Activated naive CD4-positive, alpha-beta T cell treated with anti-CD3 and anti-CD28 coated beads, Interleukin-2, amount 50 U/mL, for 16 hours (primary cell): ENCODE measurements around the gene PDIA2.
"Not testable (repeated sequence)": the region's sequence is repeated elsewhere in the genome, so short reads cannot be mapped to it uniquely, and the experiment has no call there.

Experiments used
- DNase-seq: peaks from one replicate; pipeline ENCODE4 v3.0.0-alpha.2; 2020

Gene PDIA2

GRCh38 chr16:264440-264951, 18.5 kb upstream of the PDIA2 start:
- DNase-seq, result no peak

GRCh38 chr16:265002-265529, 17.9 kb upstream of the PDIA2 start:
- no peak for DNase-seq

DNA sequence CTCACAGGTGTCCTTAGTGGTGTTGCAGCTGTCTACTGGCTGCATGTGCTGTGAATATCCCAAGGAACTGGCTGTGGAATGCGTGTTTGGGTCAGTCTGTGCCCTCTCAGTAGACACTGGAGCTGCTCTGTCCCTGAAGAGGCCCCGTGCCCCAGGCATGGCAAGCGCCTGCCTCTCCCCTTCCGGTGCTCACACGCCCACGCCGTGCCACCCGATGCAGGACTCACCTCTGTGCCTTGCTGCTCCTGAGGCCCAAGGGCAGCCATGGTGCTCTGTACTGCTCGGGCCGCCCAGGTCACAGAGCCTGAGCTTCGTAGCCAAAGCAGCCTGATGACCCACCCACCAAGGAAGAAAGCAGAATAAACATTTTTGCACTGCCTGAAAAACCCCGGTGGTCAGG, 17.3 kb upstream of the PDIA2 start:
- no peak for DNase-seq

GRCh38 chr16:266258-267164, 16.5 kb upstream of the PDIA2 start:
- DNase-seq, result no peak

DNA sequence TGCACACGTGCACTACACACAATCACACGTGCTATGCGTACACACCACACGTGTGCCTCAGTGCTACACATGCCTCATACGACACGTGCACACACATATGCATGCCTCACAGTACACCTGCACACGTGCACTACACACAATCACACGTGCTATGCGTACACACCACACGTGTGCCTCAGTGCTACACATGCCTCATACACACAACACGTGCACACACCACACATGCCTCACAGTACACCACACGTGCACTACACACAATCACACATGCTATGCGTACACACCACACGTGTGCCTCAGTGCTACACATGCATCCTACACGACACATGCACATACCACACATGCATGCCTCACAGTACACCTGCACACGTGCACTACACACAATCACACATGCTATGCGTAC, 15.4 kb upstream of the PDIA2 start:
- DNase-seq, result not testable (repeated sequence)

DNA sequence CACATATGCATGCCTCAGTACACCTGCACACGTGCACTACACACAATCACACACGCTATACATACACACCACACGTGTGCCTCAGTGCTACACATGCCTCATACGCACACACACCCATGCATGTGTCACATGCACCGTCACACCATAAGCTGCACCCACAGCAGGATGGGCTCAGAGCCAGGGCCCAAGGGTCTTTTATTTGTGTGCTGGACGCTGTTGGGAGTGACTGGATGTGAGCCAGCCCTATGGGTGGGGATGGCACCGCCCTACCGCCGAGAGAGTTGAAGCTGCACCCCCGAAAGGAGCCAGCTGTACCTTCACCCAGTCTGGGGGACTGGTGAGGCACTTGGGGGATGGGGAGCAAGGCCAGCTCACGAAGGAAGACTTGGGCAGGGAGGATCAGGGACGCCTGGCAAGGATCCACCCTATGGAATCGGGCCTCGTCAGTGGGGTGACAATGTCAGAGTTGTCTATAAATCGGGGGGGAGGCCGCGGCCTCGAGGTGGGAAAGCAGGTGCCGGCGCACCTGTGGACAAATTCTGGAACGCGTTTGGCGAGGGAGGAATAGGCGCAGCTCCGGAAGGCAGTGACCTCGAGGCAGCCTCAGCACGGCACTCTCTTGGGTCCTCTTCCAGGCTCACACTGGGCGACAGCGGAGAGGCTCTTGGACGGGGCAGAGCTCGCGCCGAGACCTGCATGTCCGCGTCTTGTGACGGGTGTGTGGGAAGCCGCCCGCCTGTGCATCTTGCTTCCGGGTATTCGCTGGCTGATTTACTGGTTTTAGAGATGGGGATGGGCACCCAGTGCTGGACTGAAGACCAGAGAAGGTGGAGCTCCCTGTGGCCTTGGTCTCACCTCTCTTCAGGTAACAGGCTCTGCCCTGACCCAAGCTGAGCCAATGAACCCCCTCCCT, 14.6 kb upstream of the PDIA2 start:
- no peak for DNase-seq

- DNase-seq, result no peak
Measured at GRCh38 chr16:269061-269796, 13.7 kb upstream of the PDIA2 start.

- no peak for DNase-seq
Measured at GRCh38 chr16:270381-271255, 12.3 kb upstream of the PDIA2 start.

DNA sequence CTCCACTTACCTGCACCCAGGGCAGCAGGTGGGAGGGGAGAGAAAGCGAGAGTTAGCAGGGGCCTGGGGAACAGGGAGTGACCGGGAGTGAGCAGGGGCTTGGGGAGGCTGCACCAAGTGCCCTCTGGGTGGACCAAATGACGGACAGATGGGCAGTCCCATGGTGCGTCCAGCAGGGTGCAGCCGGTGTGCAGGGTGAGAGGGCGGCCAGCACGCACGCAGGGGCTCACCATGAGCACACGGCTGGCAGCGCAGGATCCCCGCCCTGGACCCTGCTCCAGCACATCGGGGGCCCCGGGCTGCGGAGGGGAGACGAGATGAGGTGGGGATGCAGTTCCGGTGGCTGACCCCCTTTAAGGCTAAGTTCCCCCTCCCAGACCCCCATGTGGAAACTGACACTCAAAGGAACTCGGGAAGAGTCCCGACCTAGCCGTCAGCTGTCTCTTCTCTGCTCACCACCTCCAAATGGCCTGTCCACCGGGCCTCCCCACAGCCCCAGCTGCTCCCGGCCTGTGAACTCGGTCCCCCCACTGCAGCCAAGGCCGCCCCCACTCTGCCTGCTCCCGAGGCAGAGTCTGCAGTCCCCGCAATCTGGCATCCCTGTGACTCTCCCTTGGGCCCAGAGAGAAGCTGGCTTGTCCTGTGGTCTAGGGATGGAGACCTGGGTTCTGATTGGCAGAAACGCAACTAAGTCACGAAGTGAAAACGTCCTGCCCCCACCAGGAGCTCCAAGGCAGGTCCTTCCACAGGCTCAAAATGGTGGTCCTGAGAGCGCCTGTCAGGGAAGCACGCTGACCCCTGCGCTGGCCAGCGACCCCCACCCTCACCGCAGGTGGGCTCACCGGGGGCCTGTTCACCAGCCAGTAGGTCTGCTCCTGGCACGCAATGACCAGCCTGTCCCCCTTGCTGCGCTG, 10.1 kb upstream of the PDIA2 start:
- DNase-seq, result no peak

DNA sequence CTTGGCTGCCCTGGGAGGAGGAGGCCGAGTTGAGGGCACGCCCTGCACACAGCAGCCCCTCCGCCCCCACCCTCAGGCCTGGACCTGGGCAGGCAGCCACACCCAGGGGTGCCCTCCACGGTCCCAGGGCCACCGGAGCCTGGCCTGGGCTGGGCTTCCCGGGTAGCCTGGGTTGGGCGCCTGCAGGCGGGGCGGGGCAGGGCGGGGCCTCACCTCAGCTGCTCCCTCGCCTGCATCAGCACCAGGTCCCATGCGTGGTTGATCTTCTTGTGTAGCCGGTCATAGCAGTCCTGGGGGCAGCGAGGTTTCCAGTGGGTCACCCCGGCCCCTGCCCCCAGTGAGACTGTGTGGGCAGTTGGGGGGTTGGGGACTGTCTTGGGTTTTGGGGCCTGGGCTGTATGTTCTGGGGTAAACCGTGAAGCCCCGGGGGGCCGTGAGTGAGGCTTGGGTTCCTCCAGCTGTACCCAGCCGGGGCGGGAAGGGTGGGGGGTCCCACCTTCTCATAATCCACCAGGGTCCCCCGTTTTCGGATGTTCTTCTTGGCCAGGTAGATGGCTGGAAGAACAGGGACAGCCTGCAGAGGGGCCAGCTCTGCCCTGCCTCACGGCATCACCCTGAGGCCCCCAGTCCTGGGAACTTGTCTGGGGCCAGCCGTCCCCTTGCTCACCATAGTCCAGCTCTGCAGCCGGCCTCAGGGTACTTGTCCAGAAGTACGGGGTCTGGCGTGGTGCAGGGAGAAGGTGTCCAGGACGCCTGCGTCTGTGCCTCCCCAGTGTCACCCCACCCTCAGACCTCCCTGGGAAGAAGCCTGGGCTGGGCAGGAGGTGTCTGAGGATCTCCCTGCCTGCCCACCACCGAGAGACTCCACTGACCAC, 9.2 kb upstream of the PDIA2 start:
- DNase-seq, result no peak

DNA sequence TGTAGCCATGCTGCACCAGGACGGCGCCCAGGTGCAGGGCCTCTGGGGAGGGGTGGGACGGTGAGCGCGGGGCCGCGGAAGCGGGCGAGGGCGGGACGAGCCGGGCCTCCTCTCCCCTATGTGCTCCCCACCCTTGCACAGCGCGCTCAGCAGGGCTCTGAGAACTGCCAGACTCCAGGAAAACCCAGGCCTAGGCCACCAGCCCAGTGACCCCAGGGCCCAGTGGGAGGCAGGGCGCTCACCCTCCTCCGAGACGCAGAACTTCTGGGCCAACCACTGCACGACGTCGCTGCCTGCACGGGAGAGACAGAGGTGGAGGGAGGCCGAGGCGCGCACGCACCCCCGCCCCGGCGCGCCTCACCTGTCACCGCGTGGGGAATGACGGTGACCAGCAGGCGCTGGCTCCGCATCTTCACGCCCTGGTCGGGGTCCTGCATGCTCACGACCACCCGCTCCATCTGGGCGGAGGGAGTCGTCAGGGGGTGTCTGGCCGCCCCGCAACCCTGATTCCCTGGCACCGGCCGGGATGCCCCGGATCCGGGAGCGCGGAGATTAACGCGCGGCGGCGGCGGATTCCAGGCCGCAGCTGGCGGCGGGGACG, 7.8 kb upstream of the PDIA2 start:
- DNase-seq, result no peak

DNA sequence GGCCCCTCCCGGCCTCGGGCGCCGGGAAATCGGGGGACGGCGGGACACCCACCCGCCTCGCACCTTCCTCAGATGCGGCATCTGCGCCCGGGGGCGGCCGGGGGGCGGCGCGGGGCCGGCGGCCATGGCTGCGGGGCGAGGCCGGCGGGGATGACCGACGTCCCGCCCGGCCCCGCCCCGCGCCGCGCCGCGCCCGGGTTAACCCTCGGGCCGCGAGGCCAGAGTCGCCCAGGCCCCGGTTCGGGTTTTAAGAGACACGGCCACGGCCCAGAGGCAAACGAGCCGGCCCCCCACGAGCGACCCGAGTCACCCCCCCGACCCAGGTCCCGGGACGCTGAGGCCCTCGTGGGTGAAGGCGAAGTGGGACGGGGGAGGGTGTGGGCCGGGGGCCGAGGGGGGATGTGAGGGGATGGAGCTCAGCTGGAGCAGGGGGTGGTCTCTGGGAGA, 7.2 kb upstream of the PDIA2 start, which contains the start of gene RGS11:
RGS11 (minus strand) TSS at position 159 of the 447 bp plus-strand sequence; CDS start at position 126, 33 bp downstream.
- no peak for DNase-seq

GRCh38 chr16:276426-277077, 6.4 kb upstream of the PDIA2 start:
- DNase-seq, result no peak

DNA sequence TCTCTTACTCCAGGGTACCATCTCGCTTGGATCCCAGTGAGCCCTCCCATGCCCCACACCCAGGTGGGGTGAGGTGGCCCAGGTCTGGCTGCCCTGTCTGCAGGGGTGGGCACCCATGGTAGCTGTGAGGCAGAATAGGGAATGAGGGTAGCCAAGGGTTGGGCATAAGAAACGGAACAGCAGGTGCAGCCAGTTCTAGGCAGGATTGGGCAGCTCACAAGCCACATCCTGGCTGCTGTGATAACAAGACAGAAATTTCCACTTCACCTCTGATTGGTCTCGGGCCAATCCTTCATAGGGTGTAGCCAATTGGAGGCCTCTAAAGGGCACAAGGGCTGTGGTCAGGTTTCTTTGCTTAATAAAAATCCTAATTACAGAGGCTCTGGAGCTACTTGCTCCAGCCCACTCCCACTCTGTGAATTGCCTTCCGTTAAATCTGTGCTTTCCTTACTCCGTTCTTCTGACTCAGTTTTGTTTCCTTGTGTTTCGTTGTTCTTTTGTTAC, 4.0 kb upstream of the PDIA2 start:
- no peak for DNase-seq

DNA sequence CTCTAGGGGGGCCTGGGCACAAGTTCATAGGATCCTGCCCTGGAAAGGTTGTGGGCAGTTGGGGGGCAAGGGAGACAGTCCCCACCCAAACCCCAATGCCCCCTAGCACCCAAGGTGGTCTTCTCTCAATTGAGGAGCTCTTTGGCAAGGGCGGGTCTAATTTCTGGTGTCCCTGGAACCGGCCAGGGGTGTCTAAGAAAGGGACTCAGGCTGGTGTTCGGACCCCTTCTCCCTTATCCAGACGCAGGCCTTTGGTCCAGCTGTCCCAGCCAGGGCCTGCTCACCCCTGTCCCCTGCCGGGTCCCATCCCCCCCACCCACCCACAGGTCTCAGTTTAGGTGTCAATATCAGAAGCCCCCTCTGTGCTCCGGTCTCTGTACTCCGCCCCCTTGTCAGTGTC, 3.4 kb upstream of the PDIA2 start:
- DNase-seq, result no peak

GRCh38 chr16:280005-280460, 2.9 kb upstream of the PDIA2 start:
- no peak for DNase-seq

- no peak for DNase-seq
Measured at GRCh38 chr16:280552-280951, 2.4 kb upstream of the PDIA2 start, which contains the start of gene ARHGDIG. Gene ARHGDIG (plus strand): TSS chr16:280591. CDS start chr16:280681, 90 bp downstream.
